Hematopoietic multipotent progenitor cell treated with erythropoietin and hydrocortisone succinate and interleukin-3 and kit ligand, for 8 days (in vitro differentiated cells): ENCODE measurements around the gene SEMA3C.
A peak's percentile ranks its signal among the peaks of the same experiment; 100 is the strongest.

ENCODE experiments used
- DNase-seq: peaks from one replicate; pipeline ENCODE4 v3.0.0-alpha.2; 2015

Gene SEMA3C

GRCh38 chr7:80772347-80772993, 146.4 kb downstream of the SEMA3C start:
- no peak for DNase-seq

- DNase-seq: no peak
Measured at GRCh38 chr7:80771523-80771922, 147.3 kb downstream of the SEMA3C start.

DNA sequence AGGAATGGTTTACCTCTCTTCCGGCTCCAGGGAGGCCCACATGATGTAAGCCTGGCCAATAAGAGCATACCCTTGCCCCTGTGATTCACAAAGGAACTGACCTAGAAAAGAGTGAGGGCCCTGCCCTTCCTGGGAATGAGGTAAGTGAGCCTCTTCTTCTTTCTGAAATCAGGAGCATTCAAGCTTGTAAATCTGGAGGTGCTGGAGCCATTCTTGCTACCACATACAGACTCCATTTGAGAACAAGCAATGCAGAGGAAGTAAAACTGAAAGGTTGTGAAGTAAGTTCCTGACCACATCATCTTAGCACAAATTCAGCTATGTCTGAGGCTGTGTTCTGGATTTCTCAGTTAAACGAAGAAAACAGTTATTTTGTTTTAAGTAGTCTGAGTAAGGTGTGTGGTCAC, 148.2 kb downstream of the SEMA3C start:
- DNase-seq: no peak

GRCh38 chr7:80770061-80770460, 148.8 kb downstream of the SEMA3C start:
- DNase-seq: no peak

DNA sequence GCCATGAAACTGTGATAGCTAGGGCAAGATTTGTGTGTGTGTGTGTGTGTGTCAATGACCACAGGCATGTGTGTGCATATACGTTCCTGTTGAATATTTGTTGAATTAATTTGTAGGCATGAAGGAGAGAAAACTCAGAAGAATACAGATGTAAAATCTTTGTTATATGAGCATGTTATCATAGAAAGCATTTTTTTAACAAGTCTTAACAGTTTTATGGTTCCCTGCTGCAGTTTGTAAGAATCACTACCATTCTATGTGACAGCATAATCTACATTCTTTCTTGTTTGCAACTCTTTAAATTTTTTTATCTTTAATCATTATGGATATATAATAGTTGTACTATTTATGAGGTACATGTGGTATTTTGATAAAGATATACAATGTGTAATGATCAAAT, 150.1 kb downstream of the SEMA3C start:
- DNase-seq: no peak

GRCh38 chr7:80767654-80768053, 151.2 kb downstream of the SEMA3C start:
- no peak for DNase-seq

DNA sequence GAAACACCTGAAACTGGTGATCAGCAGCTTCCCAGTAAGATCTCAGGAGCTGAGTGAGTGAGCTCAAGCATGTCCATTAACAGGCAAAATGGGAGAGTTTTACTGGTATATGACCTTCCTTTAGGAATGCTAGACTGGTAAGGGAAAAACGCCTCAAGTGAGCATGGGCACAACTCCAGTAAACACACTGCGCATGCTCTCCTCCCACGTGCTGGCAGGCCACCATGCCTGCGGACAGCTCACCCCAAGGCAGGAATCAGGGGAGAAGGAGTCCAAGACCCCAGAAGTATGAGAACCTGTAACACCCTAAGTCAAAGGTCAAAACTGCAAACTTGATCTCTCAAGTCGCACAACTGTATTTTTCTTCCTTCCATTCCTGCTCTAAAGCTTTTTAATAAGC, 152.1 kb downstream of the SEMA3C start:
- no peak for DNase-seq

DNA sequence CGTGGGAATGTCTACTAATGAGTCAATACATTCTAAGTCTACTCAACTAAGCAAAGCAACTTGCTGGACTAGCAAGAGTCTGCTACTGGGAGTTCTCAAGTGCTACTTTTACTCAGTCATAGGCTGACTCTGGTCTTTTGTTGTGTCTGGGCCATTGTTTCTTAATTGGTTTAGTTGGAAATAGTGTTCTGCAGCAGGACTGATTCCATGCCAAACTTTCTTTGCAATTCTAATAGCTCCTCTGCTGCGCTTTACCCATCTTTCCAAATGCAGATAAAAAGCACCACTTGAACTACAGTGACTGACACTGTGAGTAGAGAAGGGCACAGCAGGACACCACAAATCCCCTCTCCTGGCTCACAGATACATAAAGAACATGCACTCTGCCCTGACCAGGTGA, 154.7 kb downstream of the SEMA3C start:
- DNase-seq: no peak

DNA sequence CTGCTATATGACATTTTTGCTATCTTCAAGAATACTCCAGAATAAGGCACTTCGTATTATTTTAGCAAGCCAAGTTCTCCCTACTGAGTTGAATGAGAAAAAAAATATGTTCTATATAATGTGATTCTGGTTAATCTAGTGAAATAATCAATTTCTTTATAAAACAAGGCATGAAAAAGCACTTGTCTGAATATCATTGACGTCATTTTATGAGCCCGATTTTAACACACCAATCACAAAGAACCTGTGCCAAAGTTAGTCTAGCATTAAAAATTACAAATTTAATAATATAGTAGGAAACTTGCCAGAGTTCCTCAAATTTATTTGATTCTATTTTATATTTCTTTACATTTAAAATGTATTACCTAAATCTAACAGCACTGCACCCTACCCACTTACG, 155.1 kb downstream of the SEMA3C start:
- DNase-seq: no peak

DNA sequence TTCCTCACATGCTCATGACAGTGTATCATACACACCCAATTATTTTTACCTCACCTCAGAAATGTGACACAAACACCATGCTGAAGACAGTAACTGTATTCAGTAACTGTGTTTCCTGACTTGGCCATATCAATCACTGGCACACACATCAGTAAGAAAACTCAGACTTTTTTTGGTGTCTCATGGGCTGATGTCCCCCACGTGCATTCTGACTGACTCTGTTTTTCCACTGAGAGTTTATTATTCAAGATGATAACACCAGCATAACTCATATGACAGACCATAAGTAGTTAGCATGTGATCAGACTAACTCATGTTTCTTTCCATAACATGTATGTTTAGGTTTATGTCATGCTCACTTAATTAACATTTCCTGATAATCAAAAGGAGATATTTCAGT, 155.6 kb downstream of the SEMA3C start:
- DNase-seq: peak; percentile 6

- DNase-seq: no peak
Measured at GRCh38 chr7:80760292-80760691, 158.6 kb downstream of the SEMA3C start.

DNA sequence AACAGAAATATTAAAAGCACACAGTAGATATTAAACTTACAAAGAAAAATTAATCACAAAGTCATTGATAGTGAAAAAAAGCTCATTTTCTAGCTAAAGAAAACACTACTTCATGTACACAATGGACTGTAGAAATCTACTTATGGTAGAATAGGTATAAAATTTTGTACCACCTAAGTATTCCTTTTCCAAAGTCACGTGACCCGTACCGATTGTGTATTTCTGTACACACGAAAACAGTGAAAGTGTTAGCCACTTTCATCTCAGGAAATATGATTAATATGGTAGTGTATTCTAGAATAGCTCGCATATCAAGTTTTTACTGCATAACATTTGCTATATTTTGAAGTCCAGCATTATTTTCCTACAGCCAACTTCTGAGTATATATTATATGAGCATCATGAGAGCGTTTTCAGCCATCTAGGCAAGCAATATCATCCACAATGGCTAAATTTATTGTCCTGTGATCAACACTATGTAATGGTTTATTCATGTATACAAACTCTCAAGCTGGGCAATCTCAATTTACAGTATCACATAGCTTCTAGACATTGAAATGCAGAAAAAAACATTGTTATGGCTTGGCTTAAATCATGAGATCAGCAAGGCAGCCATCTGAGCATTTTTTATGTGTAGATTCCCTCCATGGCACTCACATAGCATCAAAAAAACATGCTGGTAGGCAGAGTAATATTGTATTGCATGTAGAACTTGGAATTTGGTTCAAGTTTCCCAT, 165.7 kb downstream of the SEMA3C start:
- DNase-seq: no peak

DNA sequence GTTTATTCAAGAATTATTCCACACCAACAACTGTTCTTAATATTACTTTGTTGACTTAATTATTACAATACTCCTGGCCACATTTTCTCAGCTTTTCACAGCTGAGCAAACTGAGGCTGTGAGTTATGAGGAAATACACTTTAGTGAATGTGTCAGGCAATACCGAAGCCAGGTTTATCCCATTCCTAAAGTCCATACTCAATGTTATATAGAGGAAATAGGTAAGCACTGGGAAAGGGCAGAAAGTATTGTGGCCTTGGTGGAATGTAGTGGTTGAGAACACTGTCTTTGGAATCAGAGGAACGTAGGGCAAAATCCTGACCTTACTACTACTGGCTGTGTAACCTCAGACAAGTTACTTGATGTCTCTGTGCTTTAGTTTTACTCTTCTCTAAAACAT, 169.6 kb downstream of the SEMA3C start:
- DNase-seq: no peak

- no peak for DNase-seq
Measured at GRCh38 chr7:80748363-80749042, 170.3 kb downstream of the SEMA3C start.

DNA sequence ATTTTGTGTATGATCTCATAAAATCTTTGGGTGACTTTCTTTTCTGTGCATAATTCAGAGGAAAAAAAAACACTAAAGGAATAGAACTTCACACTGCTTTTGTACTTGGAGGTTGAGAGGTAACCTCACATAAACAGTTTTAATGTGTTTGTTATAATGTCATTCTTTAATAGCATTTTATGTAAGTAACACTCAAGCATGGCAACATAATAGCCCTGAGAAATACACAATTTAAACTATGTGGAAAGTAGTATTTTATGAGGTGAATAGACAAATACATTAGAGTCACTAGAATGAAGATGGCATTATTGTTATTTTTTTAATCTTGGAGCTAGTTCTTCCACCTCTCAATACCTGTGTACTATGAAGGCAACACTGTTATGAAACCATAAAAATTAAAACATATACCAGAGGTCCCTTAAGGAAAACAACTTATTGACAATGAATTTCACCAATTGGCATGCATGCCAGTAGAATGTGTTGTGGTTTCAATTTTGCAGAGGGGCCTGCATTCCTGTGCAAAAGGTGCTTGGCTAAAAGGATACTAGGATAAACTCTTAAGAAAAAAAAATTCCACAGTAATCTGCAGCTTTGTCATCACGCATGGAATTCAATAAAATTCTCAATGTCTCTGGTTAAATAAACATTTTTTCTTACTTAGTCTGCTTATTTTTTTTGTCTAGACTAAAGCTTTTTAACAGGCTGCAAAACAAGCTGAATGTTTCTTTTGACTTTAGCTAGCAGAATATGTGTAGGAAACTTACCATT, 177.9 kb downstream of the SEMA3C start:
- no peak for DNase-seq

DNA sequence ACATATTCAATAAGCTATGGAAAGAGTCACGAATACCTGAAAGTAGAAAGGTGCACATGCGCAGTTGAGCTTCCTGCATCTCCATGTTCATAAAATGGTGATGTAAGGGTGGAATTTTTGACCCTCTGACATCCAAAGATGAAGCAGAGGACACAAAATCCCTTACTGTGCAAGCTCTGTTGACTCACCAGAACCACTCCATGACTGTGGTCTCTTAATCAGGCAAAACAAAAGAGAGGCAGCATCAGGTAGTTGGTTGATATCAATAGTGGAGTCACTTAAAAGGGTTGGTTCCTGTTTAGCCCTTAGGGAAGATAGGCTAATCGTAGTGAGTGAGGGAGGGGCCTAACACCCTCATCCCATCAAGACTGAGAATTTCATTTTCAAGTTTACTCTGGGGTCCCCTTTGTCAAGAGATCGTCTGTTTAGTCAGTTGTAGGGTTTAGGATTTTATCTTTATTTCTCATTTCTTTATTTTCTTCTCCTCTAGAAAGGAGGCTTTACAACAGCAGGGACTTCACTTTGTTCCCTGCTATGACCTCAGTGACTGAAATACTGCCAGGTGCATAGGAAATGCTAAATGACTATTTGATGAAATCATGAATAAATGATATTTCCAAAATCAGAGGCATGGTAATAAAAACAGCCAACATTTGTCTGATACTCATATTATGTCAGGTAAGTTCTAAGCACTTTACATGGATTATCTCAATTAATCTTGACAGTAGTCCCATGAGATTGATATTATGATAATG, 182.3 kb downstream of the SEMA3C start:
- DNase-seq: no peak

GRCh38 chr7:80735330-80735729, 183.5 kb downstream of the SEMA3C start:
- no peak for DNase-seq

GRCh38 chr7:80734011-80734410, 184.8 kb downstream of the SEMA3C start:
- no peak for DNase-seq

- no peak for DNase-seq
Measured at GRCh38 chr7:80733333-80733915, 185.4 kb downstream of the SEMA3C start.

DNA sequence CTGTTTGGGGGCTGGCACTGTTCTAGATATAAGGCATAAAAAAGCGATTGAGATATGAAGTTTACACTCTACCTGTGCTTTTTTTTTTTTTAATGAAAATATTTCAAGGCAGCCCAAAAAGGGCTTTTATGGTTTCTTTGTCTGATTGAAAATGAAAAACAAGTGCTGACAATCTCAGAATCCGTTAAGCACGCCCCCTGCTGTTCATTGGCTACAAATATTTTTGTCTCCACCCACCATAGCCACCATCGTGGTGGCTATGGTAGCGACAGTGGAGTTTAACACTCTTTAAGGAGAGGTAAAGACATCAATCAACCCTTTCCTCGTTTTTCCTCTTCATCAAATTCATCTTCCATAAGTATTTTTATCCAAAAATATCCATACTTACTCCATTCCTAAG, 186.2 kb downstream of the SEMA3C start:
- DNase-seq: peak; percentile 28

- no peak for DNase-seq
Measured at GRCh38 chr7:80731281-80731680, 187.6 kb downstream of the SEMA3C start.

DNA sequence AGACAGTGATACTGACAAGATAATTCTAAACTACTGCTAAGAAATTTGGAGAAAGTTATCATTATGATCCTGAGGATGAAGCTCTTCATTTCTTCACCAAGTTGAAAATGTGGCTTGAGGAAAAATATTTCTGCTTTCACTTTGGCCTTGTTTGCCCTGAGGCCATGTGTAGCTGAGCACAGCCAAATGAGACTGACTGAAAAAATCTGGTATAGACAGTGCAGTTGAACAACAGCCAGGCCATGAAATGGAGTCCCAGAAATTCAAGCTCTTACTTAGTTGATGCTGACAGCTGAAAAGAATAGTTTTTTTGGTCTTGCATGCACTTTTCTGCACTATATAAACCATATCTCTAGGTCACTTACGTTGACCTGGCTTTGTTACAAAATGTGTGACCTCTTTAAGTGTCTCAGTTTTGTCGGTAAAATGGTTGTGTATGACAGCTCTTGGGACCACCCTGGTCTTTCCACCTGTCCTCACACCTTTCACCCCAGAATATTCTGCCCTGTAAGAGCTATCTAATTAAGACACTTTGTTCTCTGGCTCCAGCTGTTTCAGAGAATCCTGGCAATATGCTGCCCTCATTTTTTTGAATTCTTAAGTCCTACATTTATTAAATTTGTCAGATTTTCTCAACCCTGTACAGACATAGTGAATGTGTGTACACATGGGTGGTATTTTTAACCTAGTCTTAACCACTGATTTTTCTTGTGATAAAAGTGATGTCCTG, 189.1 kb downstream of the SEMA3C start:
- DNase-seq: no peak
